Loucy (cell line): ENCODE measurements around the gene FADS2.

Source experiments
- CTCF ChIP-seq: fragments of 200-600 bp; sonication (generic); conservative IDR thresholded peaks from 2 replicates; pipeline ENCODE4 v1.5.1; 2014; ENCODE audit warnings: mild to moderate bottlenecking, antibody characterized with exemption, low read length
- EZH2phosphoT487 ChIP-seq: fragments of 200-600 bp; IDR thresholded peaks from 2 replicates; pipeline ENCODE4 v1.6.1; 2018; ENCODE audit warnings: antibody characterized with exemption, mild to moderate bottlenecking, moderate library complexity, borderline replicate concordance

- TF ChIP-seq CTCF (no peak), EZH2phosphoT487 (no peak)
These were observed 10.4 kb downstream of the FADS2 start for GRCh38 chr11:61838501-61838900.
